ENCODE data around the gene OCLN.
"Not testable (repeated sequence)": the region's sequence is repeated elsewhere in the genome, so short reads cannot be mapped to it uniquely, and the experiment has no call there.

Gene OCLN

GRCh38 chr5:69492391-69492922 lies at the start of gene OCLN:
TSS of gene OCLN (plus strand) at chr5:69492790. CDS start at chr5:69504245, 11,455 bp downstream.
- peak within 1 kb of the TSS; percentile 69 for H3K4me3 ChIP-seq (ENCODE audit: low read depth, low read length)
- no peak for TF ChIP-seq CTCF (IDR thresholded peaks at IDR 0.05; ENCODE audit: low read depth, low read length)

GRCh38 chr5:69444127-69444754 lies 48.3 kb upstream of the OCLN start:
- no peak for TF ChIP-seq CTCF (IDR thresholded peaks at IDR 0.05; ENCODE audit: low read depth, low read length)

GRCh38 chr5:69449511-69449910 lies 43.1 kb upstream of the OCLN start:
- no peak overlapping the region for H3K4me3 ChIP-seq (ENCODE audit: low read depth, low read length)
- no peak for TF ChIP-seq CTCF (IDR thresholded peaks at IDR 0.05; ENCODE audit: low read depth, low read length)

More at GRCh38 chr5:69444127-69444754, 48.3 kb upstream of the OCLN start:
- H3K4me3 ChIP-seq (ENCODE audit: low read depth, low read length): no peak overlapping the region

GRCh38 chr5:69450116-69450515 lies 42.5 kb upstream of the OCLN start:
- H3K4me3 ChIP-seq (ENCODE audit: low read depth, low read length): no peak overlapping the region
- no peak for TF ChIP-seq CTCF (IDR thresholded peaks at IDR 0.05; ENCODE audit: low read depth, low read length)

- not testable (repeated sequence) for H3K4me3 ChIP-seq (ENCODE audit: low read depth, low read length)
These were observed 42.1 kb upstream of the OCLN start for GRCh38 chr5:69450527-69450926.

GRCh38 chr5:69451941-69452647 lies 40.5 kb upstream of the OCLN start:
- TF ChIP-seq CTCF (IDR thresholded peaks at IDR 0.05; ENCODE audit: low read depth, low read length): no peak
- H3K4me3 ChIP-seq (ENCODE audit: low read depth, low read length): no peak overlapping the region

GRCh38 chr5:69453487-69453886 lies 39.1 kb upstream of the OCLN start:
- not testable (repeated sequence) for H3K4me3 ChIP-seq (ENCODE audit: low read depth, low read length)

GRCh38 chr5:69454460-69455249 lies 37.9 kb upstream of the OCLN start:
- no peak overlapping the region for H3K4me3 ChIP-seq (ENCODE audit: low read depth, low read length)
- no peak for TF ChIP-seq CTCF (IDR thresholded peaks at IDR 0.05; ENCODE audit: low read depth, low read length)

GRCh38 chr5:69455428-69455988 lies 37.1 kb upstream of the OCLN start:
- not testable (repeated sequence) for H3K4me3 ChIP-seq (ENCODE audit: low read depth, low read length)
